GM18907 (cell line): ENCODE results near the gene DNMBP.
A peak's percentile ranks its signal among the peaks of the same experiment; 100 is the strongest.
"Not testable (repeated sequence)": the region's sequence is repeated elsewhere in the genome, so short reads cannot be mapped to it uniquely, and the experiment has no call there.

Experiments
- ATAC-seq: cut with Tn5 transposase; IDR thresholded peaks from one replicate; pipeline ENCODE4 v1.9.1; 2021; ENCODE audit warnings: mild to moderate bottlenecking, moderate library complexity; ENCODE audit not compliant: unreplicated experiment

Gene DNMBP

GRCh38 chr10:99993701-99994689, 15.8 kb downstream of the DNMBP start:
- ATAC-seq, result peak; percentile 88

- ATAC-seq, result not testable (repeated sequence)
Observed at GRCh38 chr10:99985637-99986036, 24.1 kb downstream of the DNMBP start.

- no peak for ATAC-seq
Observed at GRCh38 chr10:99984211-99985034, 25.3 kb downstream of the DNMBP start.

- no peak for ATAC-seq
Observed at GRCh38 chr10:99983280-99983988, 26.3 kb downstream of the DNMBP start.

- no peak for ATAC-seq
Observed at GRCh38 chr10:99982728-99983127, 27.0 kb downstream of the DNMBP start.

GRCh38 chr10:99981581-99982199, 28.1 kb downstream of the DNMBP start:
- no peak for ATAC-seq

GRCh38 chr10:99979066-99979685, 30.6 kb downstream of the DNMBP start:
- no peak for ATAC-seq

GRCh38 chr10:99977916-99978315, 31.8 kb downstream of the DNMBP start:
- ATAC-seq, result no peak

GRCh38 chr10:99976886-99977665, 32.7 kb downstream of the DNMBP start:
- no peak for ATAC-seq

- ATAC-seq, result no peak
Observed at GRCh38 chr10:99975942-99976809, 33.6 kb downstream of the DNMBP start.

GRCh38 chr10:99975106-99975829, 34.5 kb downstream of the DNMBP start:
- no peak for ATAC-seq

GRCh38 chr10:99973190-99973589, 36.6 kb downstream of the DNMBP start:
- no peak for ATAC-seq

GRCh38 chr10:99967961-99968360, 41.8 kb downstream of the DNMBP start:
- no peak for ATAC-seq

- ATAC-seq, result no peak
Observed at GRCh38 chr10:99966306-99966705, 43.4 kb downstream of the DNMBP start.

GRCh38 chr10:99965700-99966099, 44.0 kb downstream of the DNMBP start:
- ATAC-seq, result no peak

GRCh38 chr10:99964791-99965190, 45.0 kb downstream of the DNMBP start:
- ATAC-seq, result no peak

GRCh38 chr10:99963467-99964165, 46.1 kb downstream of the DNMBP start:
- ATAC-seq, result not testable (repeated sequence)
